Naive thymus-derived CD4-positive, alpha-beta T cell (primary cell): ENCODE measurements around the gene SOD2. TPM values are rescaled to one million over a fixed set of nuclear protein-coding genes. Genes with fewer than 3 reads are reported as not detected.
A peak's percentile ranks its signal among the peaks of the same experiment; 100 is the strongest.

Experiments
- ATAC-seq: fragments of 150-1000 bp; cut with Tn5 transposase; 2 replicates; pipeline ENCODE4 v1.10.0; 2021; ENCODE audit warnings: mild to moderate bottlenecking, moderate library complexity
- CTCF ChIA-PET: fragments of 350-600 bp; sonication (Branson Sonifier 250); formaldehyde crosslinking; loops from one replicate; lab custom pipeline; 2021; ENCODE audit warnings: antibody characterized with exemption; lab: Charles Lee
- POLR2A ChIA-PET: fragments of 350-600 bp; sonication (Branson Sonifier 250); formaldehyde crosslinking; loops from one replicate; lab custom pipeline; 2021; ENCODE audit warnings: antibody characterized with exemption, inconsistent platforms; lab: Charles Lee
- DNase-seq, 9 donors: peaks; one replicate each; pipeline versions ENCODE4 v3.0.0 to v3.0.0-alpha.2; 2020 to 2022; ENCODE audit warnings: mixed read lengths in 1 of 9
- H3K27ac ChIP-seq: one replicate; pipeline ENCODE4 v1.7.0; 2013; ENCODE audit warnings: mild to moderate bottlenecking, low read depth, low read length, moderate library complexity
- H3K27me3 ChIP-seq, 2 donors: one replicate each; pipeline ENCODE4 v1.7.0; 2013; ENCODE audit warnings: low read length in 2 of 2, mild to moderate bottlenecking in 2 of 2, moderate library complexity in 2 of 2; ENCODE audit not compliant: control insufficient read depth in 2 of 2, insufficient read depth in 2 of 2
- H3K36me3 ChIP-seq, 3 experiments: 1 replicate in 2 of 3; 2 replicates in 1 of 3; pipeline ENCODE4 v1.7.0; 2013; ENCODE audit warnings: low read length in 3 of 3, mild to moderate bottlenecking in 3 of 3, moderate library complexity in 1 of 3; ENCODE audit not compliant: insufficient read depth in 3 of 3, control insufficient read depth in 2 of 3
- H3K4me1 ChIP-seq, 2 donors: one replicate each; pipeline ENCODE4 v1.7.0; 2013; ENCODE audit warnings: low read length in 2 of 2, mild to moderate bottlenecking in 2 of 2, moderate library complexity in 1 of 2; ENCODE audit not compliant: control insufficient read depth in 2 of 2, insufficient read depth in 2 of 2
- H3K4me3 ChIP-seq: 2 replicates; pipeline ENCODE4 v1.7.0; 2013; ENCODE audit warnings: mild to moderate bottlenecking, low read length
- H3K9me3 ChIP-seq, 3 experiments: 1 replicate in 2 of 3; 2 replicates in 1 of 3; pipeline ENCODE4 v1.7.0; 2013; ENCODE audit warnings: low read length in 3 of 3; ENCODE audit not compliant: control insufficient read depth in 2 of 3
- H3K27ac Mint-ChIP-seq, 9 donors: one replicate each; pipeline ENCODE4 v1.8.0; 2020 to 2022; ENCODE audit warnings: mixed read lengths in 9 of 9, mild to moderate bottlenecking in 8 of 9, moderate library complexity in 5 of 9, inconsistent platforms in 2 of 9
- H3K27me3 Mint-ChIP-seq, 5 donors: one replicate each; pipeline ENCODE4 v1.8.0; 2021 to 2022; ENCODE audit warnings: mixed read lengths in 5 of 5, mild to moderate bottlenecking in 1 of 5
- H3K36me3 Mint-ChIP-seq, 5 donors: one replicate each; pipeline ENCODE4 v1.8.0; 2020 to 2022; ENCODE audit warnings: mixed read lengths in 5 of 5, mild to moderate bottlenecking in 3 of 5, inconsistent platforms in 1 of 5
- H3K4me1 Mint-ChIP-seq, 7 donors: one replicate each; pipeline ENCODE4 v1.8.0; 2020 to 2022; ENCODE audit warnings: mixed read lengths in 7 of 7, mild to moderate bottlenecking in 3 of 7, inconsistent platforms in 1 of 7
- H3K4me3 Mint-ChIP-seq, 10 donors: one replicate each; pipeline ENCODE4 v1.8.0; 2020 to 2022; ENCODE audit warnings: mild to moderate bottlenecking in 10 of 10, mixed read lengths in 10 of 10, moderate library complexity in 6 of 10, inconsistent platforms in 2 of 10
- H3K9me3 Mint-ChIP-seq, 11 donors: one replicate each; pipeline ENCODE4 v1.8.0; 2020 to 2022; ENCODE audit warnings: mixed read lengths in 11 of 11, mild to moderate bottlenecking in 4 of 11, inconsistent platforms in 1 of 11, moderate library complexity in 1 of 11
- intact Hi-C, 2 donors: fragments of 100-400 bp; cut with micrococcal nuclease; formaldehyde crosslinking; loops; one replicate each; pipeline ENCODE4 v1.15.1; 2023
- polyA plus RNA-seq, 2 donors: library from polyadenylated mRNA; unstranded; fragments of 300-500 nt; fragmentation: Illumina TruSeq; gene quantifications; one replicate each; pipeline ENCODE4 v1.2.3, GENCODE V29; 2021
- total RNA-seq, 6 experiments: library from RNA in 5 of 6; stranded (reverse) in 5 of 6; gene quantifications; 1 replicate in 5 of 6; 2 replicates in 1 of 6; pipeline ENCODE4 v1.2.3 and lab custom pipeline; 2021 to 2026

SOD2 gene
- total and polyA plus RNA-seq, 7 experiments from 2014 or later, result 80.2 to 306 (median 114) TPM

GRCh38 chr6:159686703-159687102 is 6.3 kb downstream of the SOD2 start:
- POLR2A ChIA-PET, result no interaction called here
- H3K27me3 Mint-ChIP-seq, result no peaks in the 10 kb centered on the region
- no peak overlapping the region for H3K4me3 ChIP-seq
- H3K4me1 ChIP-seq, result peaks cover 7 to 14% of the 10 kb centered on the region in 2 donors
- H3K4me3 Mint-ChIP-seq, result peak overlapping the region in 4 of 10 donors; percentile 16 to 48 (median 32)
- no peak overlapping the region for H3K27ac ChIP-seq
- no peaks in the 10 kb centered on the region for H3K9me3 ChIP-seq
- peaks cover 24 to 52% (median 39%) of the 10 kb centered on the region in 7 donors for H3K4me1 Mint-ChIP-seq
- H3K36me3 Mint-ChIP-seq, result peaks cover 0 to 49% (median 30%) of the 10 kb centered on the region in 5 donors
- ATAC-seq, result no peak
- no peaks in the 10 kb centered on the region for H3K27me3 ChIP-seq
- H3K36me3 ChIP-seq, result peaks cover 8 to 58% (median 21%) of the 10 kb centered on the region in 3 experiments
- no peak for DNase-seq
- H3K27ac Mint-ChIP-seq, result peak overlapping the region in 7 of 9 donors; percentile 10 to 76 (median 52)
- intact Hi-C loops, result no loop called here
- CTCF ChIA-PET, result interaction anchor here (0.7 kb wide), 1 partner anchor 154 kb away, joined by 3 read pairs; no protein-coding TSS in a partner anchor
- peaks cover 0 to 1% (median 0%) of the 10 kb centered on the region in 11 donors for H3K9me3 Mint-ChIP-seq

- peaks cover 0 to 46% (median 28%) of the 10 kb centered on the region in 5 donors for H3K36me3 Mint-ChIP-seq
- CTCF ChIA-PET, result no interaction called here
- Histone ChIP-seq H3K36me3 (peaks cover 8 to 64% (median 22%) of the 10 kb centered on the region in 3 experiments), H3K4me1 (peaks cover under 1 to 10% of the 10 kb centered on the region in 2 donors), H3K9me3 (no peaks in the 10 kb centered on the region), H3K4me3 (no peak overlapping the region), H3K27me3 (no peaks in the 10 kb centered on the region), H3K27ac (no peak overlapping the region)
- no peak overlapping the region for H3K27ac Mint-ChIP-seq
- no peaks in the 10 kb centered on the region for H3K27me3 Mint-ChIP-seq
- ATAC-seq (no peak), DNase-seq (no peak)
- H3K4me3 Mint-ChIP-seq, result peak overlapping the region in 1 of 10 donors; percentile 26
- no peaks in the 10 kb centered on the region for H3K9me3 Mint-ChIP-seq
- peaks cover 19 to 47% (median 33%) of the 10 kb centered on the region in 7 donors for H3K4me1 Mint-ChIP-seq
- POLR2A ChIA-PET, result no interaction called here
- intact Hi-C loops, result no loop called here
These were observed 7.0 kb downstream of the SOD2 start for GRCh38 chr6:159686040-159686439.

GRCh38 chr6:159684013-159684304 is 9.1 kb downstream of the SOD2 start:
- intact Hi-C loops, result no loop called here
- DNase-seq, result no peak
- Histone ChIP-seq H3K9me3 (no peaks in the 10 kb centered on the region), H3K36me3 (peaks cover 14 to 60% (median 22%) of the 10 kb centered on the region in 3 experiments), H3K4me3 (no peak overlapping the region), H3K27me3 (no peaks in the 10 kb centered on the region), H3K27ac (no peak overlapping the region), H3K4me1 (peaks cover 0 to 10% of the 10 kb centered on the region in 2 donors)
- no peak for ATAC-seq
- peaks cover 14 to 47% (median 28%) of the 10 kb centered on the region in 7 donors for H3K4me1 Mint-ChIP-seq
- no peaks in the 10 kb centered on the region for H3K9me3 Mint-ChIP-seq
- ChIA-PET POLR2A (interaction anchor here (0.9 kb wide), 1 partner anchor 106 kb away, joined by 3 read pairs; the partner anchor contains the start of genes MRPL18 and TCP1), CTCF (interaction anchor here (0.6 kb wide), 2 partner anchors 11 to 178 kb away, joined by 4 read pairs; no protein-coding TSS in a partner anchor)
- no peaks in the 10 kb centered on the region for H3K27me3 Mint-ChIP-seq
- peaks cover 0 to 45% (median 28%) of the 10 kb centered on the region in 5 donors for H3K36me3 Mint-ChIP-seq
- no peak overlapping the region for H3K4me3 Mint-ChIP-seq
- no peak overlapping the region for H3K27ac Mint-ChIP-seq

- Histone ChIP-seq H3K4me3 (no peak overlapping the region), H3K4me1 (peaks cover 0 to 10% of the 10 kb centered on the region in 2 donors), H3K27ac (no peak overlapping the region), H3K9me3 (no peaks in the 10 kb centered on the region), H3K27me3 (no peaks in the 10 kb centered on the region), H3K36me3 (peaks cover 14 to 53% (median 22%) of the 10 kb centered on the region in 3 experiments)
- ATAC-seq (no peak), DNase-seq (no peak)
- H3K4me3 Mint-ChIP-seq, result no peak overlapping the region
- H3K27me3 Mint-ChIP-seq, result no peaks in the 10 kb centered on the region
- H3K9me3 Mint-ChIP-seq, result no peaks in the 10 kb centered on the region
- peaks cover 0 to 37% (median 23%) of the 10 kb centered on the region in 5 donors for H3K36me3 Mint-ChIP-seq
- intact Hi-C loops, result no loop called here
- ChIA-PET POLR2A (no interaction called here), CTCF (interaction anchor here (2.7 kb wide), 1 partner anchor 9 kb away, joined by 9 read pairs; no protein-coding TSS in a partner anchor)
- H3K27ac Mint-ChIP-seq, result no peak overlapping the region
- peaks cover 5 to 39% (median 19%) of the 10 kb centered on the region in 7 donors for H3K4me1 Mint-ChIP-seq
These were observed 10.2 kb downstream of the SOD2 start for GRCh38 chr6:159682810-159683209.

GRCh38 chr6:159682295-159682694 is 10.7 kb downstream of the SOD2 start:
- Mint-ChIP-seq H3K36me3 (peaks cover 0 to 33% (median 20%) of the 10 kb centered on the region in 5 donors), H3K9me3 (no peaks in the 10 kb centered on the region), H3K4me1 (peaks cover 5 to 36% (median 16%) of the 10 kb centered on the region in 7 donors), H3K4me3 (no peak overlapping the region), H3K27me3 (no peaks in the 10 kb centered on the region), H3K27ac (peak overlapping the region in 1 of 9 donors; percentile 25)
- CTCF ChIA-PET, result interaction anchor here (2.7 kb wide), 1 partner anchor 9 kb away, joined by 9 read pairs; no protein-coding TSS in a partner anchor
- no peak for ATAC-seq
- Histone ChIP-seq H3K36me3 (peaks cover 12 to 48% (median 22%) of the 10 kb centered on the region in 3 experiments), H3K27me3 (no peaks in the 10 kb centered on the region), H3K27ac (no peak overlapping the region), H3K4me3 (no peak overlapping the region), H3K4me1 (peaks cover 0 to 9% of the 10 kb centered on the region in 2 donors), H3K9me3 (no peaks in the 10 kb centered on the region)
- no peak for DNase-seq
- POLR2A ChIA-PET, result interaction anchor here (0.7 kb wide), 1 partner anchor 9 kb away, joined by 4 read pairs; no protein-coding TSS in a partner anchor
- intact Hi-C loops, result no loop called here

GRCh38 chr6:159681191-159681880 is 11.7 kb downstream of the SOD2 start:
- no peaks in the 10 kb centered on the region for H3K9me3 ChIP-seq
- ATAC-seq (no peak), DNase-seq (no peak)
- H3K27ac Mint-ChIP-seq, result peak overlapping the region in 1 of 9 donors; percentile 81
- peaks cover 10 to 45% (median 18%) of the 10 kb centered on the region in 3 experiments for H3K36me3 ChIP-seq
- H3K4me3 Mint-ChIP-seq, result no peak overlapping the region
- ChIA-PET POLR2A (interaction anchor here (0.7 kb wide), 1 partner anchor 10 kb away, joined by 4 read pairs; no protein-coding TSS in a partner anchor), CTCF (interaction anchor here (2.7 kb wide), 1 partner anchor 10 kb away, joined by 9 read pairs; no protein-coding TSS in a partner anchor)
- H3K4me1 ChIP-seq, result no peaks in the 10 kb centered on the region
- H3K4me3 ChIP-seq, result no peak overlapping the region
- peaks cover 0 to 27% (median 9%) of the 10 kb centered on the region in 7 donors for H3K4me1 Mint-ChIP-seq
- intact Hi-C loops, result no loop called here
- H3K27ac ChIP-seq, result no peak overlapping the region
- H3K36me3 Mint-ChIP-seq, result peaks cover 0 to 30% (median 21%) of the 10 kb centered on the region in 5 donors
- no peaks in the 10 kb centered on the region for H3K27me3 ChIP-seq
- no peaks in the 10 kb centered on the region for H3K27me3 Mint-ChIP-seq
- peaks cover 0 to 4% (median 0%) of the 10 kb centered on the region in 11 donors for H3K9me3 Mint-ChIP-seq
